Posterior vena cava (tissue), 2 donors: Measurements from ENCODE around the gene IL21R. TPM values are rescaled to one million over a fixed set of nuclear protein-coding genes. Genes with fewer than 3 reads are reported as not detected.
A peak's percentile ranks its signal among the peaks of the same experiment; 100 is the strongest.

Source experiments
- DNase-seq: peaks from one replicate; pipeline ENCODE4 v3.0.0-alpha.2; 2020; ENCODE audit warnings: low spot score
- intact Hi-C, 2 donors: fragments of 100-400 bp; cut with DNase I; formaldehyde crosslinking; loops; one replicate each; pipeline versions ENCODE4 v1.14.1 to v1.14.2; 2022 to 2023
- total RNA-seq, 2 donors: library from RNA; stranded (reverse); fragmentation: NEBNext Ultra II Directional; extraction: Animal tissue kit (Norgen Biotek cat#: 25700); gene quantifications; one replicate each; pipeline ENCODE4 v1.2.1, GENCODE V29; 2021
- donor health status: DM: yes; HTN: yes; CAD: no.
- donor health status: DM: yes; HTN: yes; CAD: no.

IL21R gene
- total RNA-seq, 2 donors from 2014 or later, result 0.24 to 0.56 TPM

GRCh38 chr16:27455700-27456099 is 53.7 kb downstream of the IL21R start:
- intact Hi-C loops, result loop anchor here (2.0 to 10.0 kb wide), 5 partner anchors 73 to 301 kb away; no protein-coding TSS in a partner anchor
- DNase-seq, result peak; percentile 78

DNA sequence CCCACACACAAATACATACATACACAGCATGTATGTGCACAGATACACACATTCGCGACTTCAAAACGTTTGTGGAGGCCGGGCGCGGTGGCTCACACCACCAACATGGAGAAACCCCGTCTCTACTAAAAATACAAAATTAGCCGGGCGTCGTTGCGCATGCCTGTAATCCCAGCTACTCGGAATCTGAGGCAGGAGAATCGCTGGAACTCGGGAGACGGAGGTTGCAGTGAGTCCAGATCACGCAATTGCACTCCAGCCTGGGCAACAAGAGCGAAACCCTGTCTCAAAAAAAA is 55.6 kb downstream of the IL21R start:
- peak; percentile 45 for DNase-seq
- intact Hi-C loops, result loop anchor here (2.0 to 10.0 kb wide), 5 partner anchors 75 to 303 kb away; no protein-coding TSS in a partner anchor

GRCh38 chr16:27458258-27458657 is 56.3 kb downstream of the IL21R start:
- DNase-seq, result peak; percentile 47
- intact Hi-C loops, result loop anchor here (10.0 kb wide), 4 partner anchors 223 to 303 kb away; no protein-coding TSS in a partner anchor

DNA sequence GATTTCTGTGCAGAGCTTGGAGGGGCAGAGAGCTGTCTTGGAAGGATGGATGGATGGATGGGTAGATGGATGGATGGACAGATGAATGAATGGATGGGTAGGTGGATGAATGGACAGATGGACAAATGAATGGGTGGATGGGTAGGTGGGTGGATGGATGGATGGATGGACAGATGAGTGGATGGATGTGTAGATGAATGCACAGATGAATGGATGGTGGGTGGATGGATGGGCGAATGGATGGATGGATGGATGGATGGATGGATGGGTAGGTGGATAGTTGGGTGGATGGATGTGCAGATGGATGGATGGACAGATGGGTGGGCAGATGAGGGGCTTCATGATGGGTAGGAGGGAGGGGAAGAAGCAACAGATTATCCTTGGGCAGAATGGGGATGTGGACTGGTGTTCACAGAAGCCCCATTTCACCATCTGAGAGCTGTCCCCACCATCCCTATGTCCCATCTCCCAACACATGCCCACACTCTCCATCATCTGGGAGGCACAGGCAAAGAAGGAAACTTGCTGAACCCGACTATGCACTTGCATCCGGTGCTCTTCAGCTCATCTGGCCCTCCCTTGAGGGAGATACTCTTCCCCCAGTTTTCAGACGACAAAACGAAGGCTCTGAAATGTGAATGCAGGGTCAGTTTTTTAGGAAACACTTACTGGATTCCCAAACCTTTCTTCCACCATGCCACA is 57.2 kb downstream of the IL21R start:
- peak; percentile 10 for DNase-seq
- intact Hi-C loops, result loop anchor here (10.0 kb wide), 4 partner anchors 224 to 304 kb away; no protein-coding TSS in a partner anchor

DNA sequence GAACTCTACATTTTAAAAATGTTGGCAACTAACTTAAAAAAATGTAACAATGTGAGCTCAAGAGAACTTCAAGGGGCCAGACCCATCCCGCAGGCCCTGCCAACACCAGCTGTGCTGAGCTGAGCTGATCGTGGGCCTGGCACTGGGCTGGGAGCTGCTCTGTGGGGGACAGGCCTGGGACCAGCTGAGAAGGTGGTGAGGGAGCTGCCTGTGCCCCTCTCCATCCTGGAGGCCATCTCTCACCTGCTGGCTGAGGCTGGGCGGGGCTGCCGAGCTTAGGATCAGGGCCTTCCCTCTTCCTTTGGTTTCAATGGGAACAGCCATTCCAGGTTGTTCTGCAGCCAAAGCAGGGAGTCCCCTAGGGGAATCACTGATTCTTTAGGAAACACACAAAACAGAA is 58.2 kb downstream of the IL21R start:
- intact Hi-C loops, result loop anchor here in 1 of 2 donors (5.0 kb wide), 1 partner anchor 1963 kb away; no protein-coding TSS in a partner anchor
- DNase-seq, result peak; percentile 77

DNA sequence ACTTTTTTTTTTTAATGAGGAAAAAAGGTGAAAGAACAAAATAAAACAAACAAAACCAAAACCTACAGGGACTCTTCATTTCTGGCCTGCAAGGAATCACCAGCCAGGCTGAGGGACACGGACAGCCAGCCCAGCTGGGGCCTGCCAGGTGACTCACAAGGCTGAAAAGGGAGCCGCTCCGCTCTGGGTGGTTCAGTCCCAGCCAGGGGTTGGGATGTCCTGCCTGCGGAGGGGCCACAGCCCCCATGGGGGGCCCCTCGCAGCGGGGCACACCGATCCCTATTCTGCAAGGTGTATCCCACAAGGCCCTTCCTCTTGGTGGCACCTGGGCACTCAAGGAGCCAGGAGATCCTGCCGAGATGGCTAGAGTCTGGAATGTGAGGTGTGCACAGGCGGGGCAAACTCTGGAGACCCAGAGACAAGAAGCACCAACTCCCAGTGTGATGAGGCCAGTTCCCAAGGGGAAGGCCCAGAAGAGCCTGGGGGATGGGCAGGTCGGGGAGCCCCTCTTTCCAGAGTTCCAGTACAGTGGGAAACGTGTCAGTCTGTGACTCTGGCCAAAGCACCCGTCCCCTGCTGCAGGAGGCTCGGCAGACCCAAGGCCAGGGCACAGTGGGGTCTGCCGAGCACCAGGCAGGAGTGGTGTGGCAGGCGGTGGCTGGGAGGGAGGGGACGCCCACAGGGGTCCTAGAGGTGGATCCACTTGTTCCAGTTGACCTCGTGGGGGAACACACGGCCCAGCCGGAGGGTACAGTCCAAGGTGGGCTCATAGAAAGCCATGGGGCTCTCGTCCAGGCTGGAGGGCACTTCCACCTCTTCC is 58.9 kb downstream of the IL21R start:
- intact Hi-C loops, result loop anchor here in 1 of 2 donors (5.0 kb wide), 1 partner anchor 1964 kb away; no protein-coding TSS in a partner anchor
- peak; percentile 82 for DNase-seq

DNA sequence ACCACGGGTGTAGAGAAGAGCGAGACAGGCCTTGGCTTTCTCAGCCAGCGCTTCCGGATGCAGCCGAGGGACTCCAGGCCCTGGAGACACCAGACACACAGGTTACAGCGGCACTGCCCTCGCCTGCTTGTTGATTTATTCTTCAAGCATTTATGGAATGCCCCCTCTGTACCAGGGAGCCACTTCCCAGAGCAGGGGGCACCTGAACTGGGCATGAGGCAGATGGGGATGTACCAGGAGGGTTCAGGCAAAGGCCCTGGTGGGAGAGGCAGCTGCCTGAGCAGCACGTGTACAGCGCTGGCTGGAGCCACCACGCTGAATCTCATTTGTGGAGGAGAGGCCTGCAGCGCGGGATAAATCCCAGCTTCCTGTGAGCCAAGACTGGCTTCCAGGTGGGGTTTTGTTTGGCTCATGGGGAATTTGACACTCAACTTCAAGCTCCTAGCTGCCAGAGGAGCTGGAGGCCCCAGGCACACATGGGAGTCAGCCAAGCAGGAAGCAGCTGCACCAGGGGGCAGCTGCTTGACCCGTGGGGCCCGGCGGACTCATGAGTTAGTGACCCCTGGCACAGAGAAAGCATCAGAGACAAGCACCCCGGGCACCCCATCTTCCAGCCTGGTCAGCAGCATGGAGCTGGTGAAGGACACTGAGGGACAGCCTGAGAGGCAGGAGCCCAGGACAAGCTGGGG is 59.7 kb downstream of the IL21R start:
- intact Hi-C loops, result loop anchor here in 1 of 2 donors (5.0 kb wide), 1 partner anchor 1964 kb away; no protein-coding TSS in a partner anchor
- DNase-seq, result peak; percentile 79

DNA sequence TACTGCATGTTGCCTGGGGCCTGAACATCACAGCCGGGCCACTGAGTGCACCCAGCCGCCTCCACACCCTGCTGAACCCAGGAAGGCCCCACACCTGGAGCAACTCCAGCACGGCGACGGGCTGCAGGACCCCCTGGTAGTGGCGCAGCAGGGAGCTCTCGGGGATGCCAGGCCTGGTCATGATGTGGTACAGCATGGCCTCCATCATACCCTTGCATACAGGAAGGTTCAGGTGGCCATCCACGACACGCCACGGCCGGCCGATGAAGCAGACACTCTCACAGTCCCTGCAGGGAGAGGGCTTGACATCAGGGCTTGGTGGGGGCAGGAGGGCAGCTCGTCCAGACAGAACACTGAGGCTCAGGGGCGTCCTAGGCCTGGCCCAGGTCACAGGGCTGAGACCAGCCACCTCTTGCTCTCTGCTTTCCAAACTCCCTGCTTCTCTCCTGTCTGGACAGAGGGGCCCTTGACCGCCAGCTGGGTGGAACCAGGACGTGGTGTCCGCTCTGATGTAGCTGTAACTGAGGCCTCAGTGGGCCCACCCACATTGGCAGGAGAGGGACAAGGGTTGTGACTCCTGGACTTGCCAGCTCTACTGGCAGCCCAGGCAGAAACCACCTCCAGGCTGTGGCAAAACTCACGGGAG is 60.3 kb downstream of the IL21R start:
- peak; percentile 76 for DNase-seq
- intact Hi-C loops, result loop anchor here in 1 of 2 donors (5.0 kb wide), 1 partner anchor 1965 kb away; no protein-coding TSS in a partner anchor

DNA sequence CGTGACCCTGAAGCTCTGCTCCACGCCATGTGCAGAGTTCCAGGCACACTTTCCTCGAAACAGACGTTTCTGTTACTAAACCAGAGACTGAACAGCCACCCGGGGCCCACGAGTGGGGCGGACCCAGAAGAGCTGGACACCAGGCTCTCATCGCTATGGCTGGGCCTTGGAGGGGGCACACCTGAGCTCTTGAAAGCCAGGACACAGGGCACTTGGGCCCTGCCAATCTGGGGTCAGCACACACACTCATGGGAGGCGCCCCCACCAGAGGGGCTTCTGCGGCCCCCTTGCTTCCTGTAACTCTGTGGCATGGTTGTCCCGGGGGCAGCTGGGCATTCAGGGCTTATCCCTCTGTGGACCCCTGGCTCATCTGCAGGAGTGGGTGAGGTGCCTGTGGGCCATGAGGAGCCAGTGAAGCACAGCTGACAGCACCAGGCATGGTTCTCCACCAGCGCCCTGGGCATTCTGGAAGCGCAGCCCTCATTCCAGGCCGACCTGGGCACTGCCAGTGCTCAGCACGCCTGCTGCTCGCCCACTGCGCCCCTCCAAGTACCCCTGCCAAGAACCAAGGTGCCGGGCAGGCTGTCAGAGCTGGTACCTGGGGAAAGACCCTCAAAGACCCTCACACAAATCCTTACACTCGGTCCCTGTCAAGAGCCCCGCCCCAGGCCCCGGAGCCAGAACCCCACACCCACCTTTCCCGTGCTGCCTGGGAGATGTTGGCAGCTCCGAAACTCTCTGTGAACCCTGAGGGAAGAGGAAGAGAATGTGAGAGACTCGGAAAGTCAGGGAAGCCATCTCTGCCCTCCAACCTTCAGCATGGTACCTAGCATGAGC is 61.1 kb downstream of the IL21R start:
- intact Hi-C loops, result loop anchor here in 1 of 2 donors (5.0 kb wide), 1 partner anchor 1966 kb away; no protein-coding TSS in a partner anchor
- peak; percentile 77 for DNase-seq

GRCh38 chr16:27463741-27464591 is 62.0 kb downstream of the IL21R start:
- DNase-seq, result peak; percentile 77
- intact Hi-C loops, result loop anchor here in 1 of 2 donors (5.0 kb wide), 1 partner anchor 1967 kb away; no protein-coding TSS in a partner anchor

GRCh38 chr16:27464626-27465482 is 62.9 kb downstream of the IL21R start:
- peak; percentile 82 for DNase-seq
- intact Hi-C loops, result loop anchor here in 1 of 2 donors (5.0 kb wide), 1 partner anchor 1968 kb away; no protein-coding TSS in a partner anchor

GRCh38 chr16:27465483-27465879 is 63.5 kb downstream of the IL21R start:
- DNase-seq, result peak; percentile 68

DNA sequence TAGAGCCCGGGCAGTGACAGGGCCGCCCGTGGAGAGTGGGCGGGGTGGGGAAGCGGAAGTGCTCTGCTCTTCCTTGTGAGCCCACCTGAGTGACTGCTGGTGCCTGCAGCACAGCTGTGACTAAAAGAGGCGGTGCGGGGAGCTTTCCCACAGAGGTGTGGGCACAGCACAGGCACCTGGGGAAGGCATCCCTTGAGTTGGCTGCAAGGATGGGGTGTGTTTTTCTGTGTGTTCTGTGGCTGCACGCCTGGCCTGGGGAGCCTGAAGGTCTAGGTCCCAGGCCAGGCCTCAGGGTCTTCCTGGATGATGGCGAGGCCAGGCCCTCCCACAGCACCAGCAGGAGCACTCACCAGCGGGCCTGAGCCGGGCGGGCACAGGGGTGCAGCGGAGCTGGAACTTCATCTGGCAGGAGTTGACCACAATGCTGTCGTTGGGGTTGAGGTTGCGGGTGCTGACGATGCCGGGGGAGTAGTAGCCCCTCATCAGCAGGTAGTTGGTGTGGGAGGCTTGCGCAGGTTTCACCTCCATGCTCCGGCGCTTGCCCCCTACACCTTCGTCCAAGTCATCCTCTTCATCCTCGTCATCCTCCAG is 67.1 kb downstream of the IL21R start:
- intact Hi-C loops, result no loop called here
- DNase-seq, result peak; percentile 59

More at GRCh38 chr16:27465483-27465879, 63.5 kb downstream of the IL21R start:
- intact Hi-C loops, result no loop called here

- peak; percentile 84 for DNase-seq
- intact Hi-C loops, result no loop called here
Measured at GRCh38 chr16:27470567-27471431, 68.8 kb downstream of the IL21R start.

DNA sequence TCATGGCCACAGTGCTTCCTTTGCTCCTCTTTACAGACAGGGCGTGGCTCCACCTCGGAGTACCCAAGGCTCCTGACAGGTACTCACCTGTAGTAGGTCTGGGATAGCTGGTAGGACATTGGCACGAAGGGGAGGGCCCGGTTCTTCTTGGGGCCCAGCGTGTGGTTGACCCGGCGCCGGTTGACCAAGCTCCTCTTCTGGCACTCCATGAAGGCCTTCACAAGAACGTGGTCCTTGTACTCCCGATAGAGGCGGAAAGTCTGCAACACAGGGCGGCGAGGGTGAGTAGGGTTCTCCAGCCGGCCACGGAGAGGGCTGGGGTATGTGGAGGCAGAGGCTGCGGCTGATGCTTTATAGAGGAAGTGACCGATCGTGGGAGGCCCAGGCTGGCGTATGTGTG is 69.7 kb downstream of the IL21R start:
- DNase-seq, result peak; percentile 81
- intact Hi-C loops, result no loop called here
